Left hindlimb (tissue), 1 donor: Measurements from ENCODE around the gene SORCS3.

Experiments used
- DNase-seq: peaks from one replicate; pipeline ENCODE4 v3.0.0-alpha.2; 2018

The SORCS3 gene

GRCh38 chr10:105139363-105139896, 498.3 kb downstream of the SORCS3 start:
- no peak for DNase-seq

- no peak for DNase-seq
Measured at GRCh38 chr10:105140600-105140999, 499.5 kb downstream of the SORCS3 start.

- DNase-seq = no peak
Measured at GRCh38 chr10:105145711-105146110, 504.6 kb downstream of the SORCS3 start.

- DNase-seq = no peak
Measured at GRCh38 chr10:105146436-105146835, 505.3 kb downstream of the SORCS3 start.

GRCh38 chr10:105148456-105148855, 507.4 kb downstream of the SORCS3 start:
- no peak for DNase-seq

GRCh38 chr10:105148921-105149320, 507.8 kb downstream of the SORCS3 start:
- no peak for DNase-seq

GRCh38 chr10:105149371-105149891, 508.3 kb downstream of the SORCS3 start:
- no peak for DNase-seq

GRCh38 chr10:105150259-105150880, 509.3 kb downstream of the SORCS3 start:
- DNase-seq = no peak

- no peak for DNase-seq
Measured at GRCh38 chr10:105154736-105155135, 513.6 kb downstream of the SORCS3 start.

GRCh38 chr10:105159268-105159667, 518.2 kb downstream of the SORCS3 start:
- no peak for DNase-seq

GRCh38 chr10:105161149-105161548, 520.1 kb downstream of the SORCS3 start:
- no peak for DNase-seq

- DNase-seq = no peak
Measured at GRCh38 chr10:105161767-105162166, 520.7 kb downstream of the SORCS3 start.

- no peak for DNase-seq
Measured at GRCh38 chr10:105170521-105170920, 529.4 kb downstream of the SORCS3 start.

- DNase-seq = no peak
Measured at GRCh38 chr10:105171945-105172344, 530.9 kb downstream of the SORCS3 start.

- DNase-seq = no peak
Measured at GRCh38 chr10:105181626-105182025, 540.5 kb downstream of the SORCS3 start.

GRCh38 chr10:105183536-105183935, 542.4 kb downstream of the SORCS3 start:
- no peak for DNase-seq

GRCh38 chr10:105185161-105185560, 544.1 kb downstream of the SORCS3 start:
- DNase-seq = no peak

- DNase-seq = no peak
Measured at GRCh38 chr10:105187243-105187642, 546.2 kb downstream of the SORCS3 start.

GRCh38 chr10:105188737-105189462, 547.8 kb downstream of the SORCS3 start:
- DNase-seq = no peak

- DNase-seq = no peak
Measured at GRCh38 chr10:105189463-105189800, 548.3 kb downstream of the SORCS3 start.

- DNase-seq = no peak
Measured at GRCh38 chr10:105192146-105192545, 551.1 kb downstream of the SORCS3 start.

GRCh38 chr10:105192861-105193260, 551.8 kb downstream of the SORCS3 start:
- no peak for DNase-seq

GRCh38 chr10:105195831-105196230, 554.7 kb downstream of the SORCS3 start:
- DNase-seq = no peak
